Measurements from ENCODE around the gene GPR87.

GPR87 gene

GRCh38 chr3:151259664-151260063, 57.0 kb downstream of the GPR87 start:
- no peaks in the 10 kb centered on the region for H3K79me2 ChIP-seq (ENCODE audit: insufficient read depth, low read length)
- H3K4me1 ChIP-seq (ENCODE audit: insufficient read depth, low read length, severe bottlenecking) = peaks cover 2% of the 10 kb centered on the region
- no peak overlapping the region for H2AFZ ChIP-seq (ENCODE audit: low read length)
- no peak for TF ChIP-seq CTCF (IDR thresholded peaks at IDR 0.05; ENCODE audit: low read length)
- TF ChIP-seq EZH2 (IDR thresholded peaks at IDR 0.05; ENCODE audit: borderline replicate concordance, low read length) = no peak
- no peaks in the 10 kb centered on the region for H3F3A ChIP-seq (ENCODE audit: insufficient read depth, low read length)
- H3K9ac ChIP-seq (ENCODE audit: low read length) = no peak overlapping the region
- no peak overlapping the region for H3K4me3 ChIP-seq (ENCODE audit: low read depth, low read length, poor library complexity, severe bottlenecking)
- no peaks in the 10 kb centered on the region for H3K36me3 ChIP-seq (ENCODE audit: insufficient read depth, low read length)
- no peaks in the 10 kb centered on the region for H4K20me1 ChIP-seq (ENCODE audit: insufficient read depth, low read length)
- H3K9me2 ChIP-seq (ENCODE audit: low read depth, low read length) = no peaks in the 10 kb centered on the region
- no peaks in the 10 kb centered on the region for H3K27me3 ChIP-seq (ENCODE audit: insufficient read depth, low read length)
- H3K27ac ChIP-seq (ENCODE audit: low read depth, low read length, poor library complexity, severe bottlenecking) = no peak overlapping the region
- H3K9me3 ChIP-seq (ENCODE audit: low read length) = no peaks in the 10 kb centered on the region
- no peak overlapping the region for H3K4me2 ChIP-seq (ENCODE audit: low read length)

- Histone ChIP-seq H3K4me1 (ENCODE audit: insufficient read depth, low read length, severe bottlenecking) (no peaks in the 10 kb centered on the region), H3K36me3 (ENCODE audit: insufficient read depth, low read length) (no peaks in the 10 kb centered on the region), H3K9me3 (ENCODE audit: low read length) (no peaks in the 10 kb centered on the region), H3K27me3 (ENCODE audit: insufficient read depth, low read length) (no peaks in the 10 kb centered on the region), H3K79me2 (ENCODE audit: insufficient read depth, low read length) (no peaks in the 10 kb centered on the region), H3K9ac (ENCODE audit: low read length) (no peak overlapping the region), H4K20me1 (ENCODE audit: insufficient read depth, low read length) (no peaks in the 10 kb centered on the region), H3F3A (ENCODE audit: insufficient read depth, low read length) (no peaks in the 10 kb centered on the region), H3K4me2 (ENCODE audit: low read length) (no peak overlapping the region), H3K9me2 (ENCODE audit: low read depth, low read length) (no peaks in the 10 kb centered on the region), H3K27ac (ENCODE audit: low read depth, low read length, poor library complexity, severe bottlenecking) (no peak overlapping the region), H3K4me3 (ENCODE audit: low read depth, low read length, poor library complexity, severe bottlenecking) (no peak overlapping the region), H2AFZ (ENCODE audit: low read length) (no peak overlapping the region)
- TF ChIP-seq EZH2 (IDR thresholded peaks at IDR 0.05; ENCODE audit: borderline replicate concordance, low read length) (no peak), CTCF (IDR thresholded peaks at IDR 0.05; ENCODE audit: low read length) (no peak)
Observed at GRCh38 chr3:151256749-151257148, 59.9 kb downstream of the GPR87 start.

GRCh38 chr3:151248772-151249337, 67.8 kb downstream of the GPR87 start:
- no peak overlapping the region for H3K27ac ChIP-seq (ENCODE audit: low read depth, low read length, poor library complexity, severe bottlenecking)
- no peak overlapping the region for H3K4me2 ChIP-seq (ENCODE audit: low read length)
- H3K9ac ChIP-seq (ENCODE audit: low read length) = no peak overlapping the region
- H3F3A ChIP-seq (ENCODE audit: insufficient read depth, low read length) = no peaks in the 10 kb centered on the region
- no peaks in the 10 kb centered on the region for H4K20me1 ChIP-seq (ENCODE audit: insufficient read depth, low read length)
- H2AFZ ChIP-seq (ENCODE audit: low read length) = no peak overlapping the region
- H3K79me2 ChIP-seq (ENCODE audit: insufficient read depth, low read length) = no peaks in the 10 kb centered on the region
- H3K4me1 ChIP-seq (ENCODE audit: insufficient read depth, low read length, severe bottlenecking) = no peaks in the 10 kb centered on the region
- TF ChIP-seq EZH2 (IDR thresholded peaks at IDR 0.05; ENCODE audit: borderline replicate concordance, low read length) (no peak), CTCF (IDR thresholded peaks at IDR 0.05; ENCODE audit: low read length) (no peak)
- H3K36me3 ChIP-seq (ENCODE audit: insufficient read depth, low read length) = no peaks in the 10 kb centered on the region
- H3K9me3 ChIP-seq (ENCODE audit: low read length) = no peaks in the 10 kb centered on the region
- H3K4me3 ChIP-seq (ENCODE audit: low read depth, low read length, poor library complexity, severe bottlenecking) = no peak overlapping the region
- H3K27me3 ChIP-seq (ENCODE audit: insufficient read depth, low read length) = no peaks in the 10 kb centered on the region
- H3K9me2 ChIP-seq (ENCODE audit: low read depth, low read length) = no peaks in the 10 kb centered on the region

Data from OCI-LY1 (cell line).